Cardiac septum (tissue), 1 donor: ENCODE results near the gene FAM83G. TPM values are rescaled to one million over a fixed set of nuclear protein-coding genes. Genes with fewer than 3 reads are reported as not detected.
"Not testable (repeated sequence)": the region's sequence is repeated elsewhere in the genome, so short reads cannot be mapped to it uniquely, and the experiment has no call there.

Source experiments
- DNase-seq: peaks from one replicate; pipeline ENCODE4 v3.0.0-alpha.2; 2020; ENCODE audit warnings: low spot score
- intact Hi-C: fragments of 100-400 bp; cut with DNase I; formaldehyde crosslinking; loops from one replicate; pipeline ENCODE4 v1.14.0; 2022
- total RNA-seq: library from RNA; stranded (reverse); fragmentation: NEBNext Ultra II Directional; extraction: Animal tissue kit (Norgen Biotek cat#: 25700); gene quantifications from one replicate; pipeline ENCODE4 v1.2.1, GENCODE V29; 2021
- donor health status: DM: no; HTN: no; CAD: no.

FAM83G gene
- total RNA-seq, 1 donor from 2014 or later = 2.5 TPM

GRCh38 chr17:18960241-18960665 is 44.3 kb downstream of the FAM83G start:
- intact Hi-C loops = no loop called here
- DNase-seq = no peak

- intact Hi-C loops = no loop called here
Observed at GRCh38 chr17:18959845-18960240, 44.7 kb downstream of the FAM83G start.

GRCh38 chr17:18959071-18959844 is 45.3 kb downstream of the FAM83G start:
- no peak for DNase-seq

More at GRCh38 chr17:18959845-18960240, 44.7 kb downstream of the FAM83G start:
- DNase-seq = no peak

GRCh38 chr17:18958611-18959010 is 46.0 kb downstream of the FAM83G start:
- intact Hi-C loops = no loop called here
- no peak for DNase-seq

More at GRCh38 chr17:18959071-18959844, 45.3 kb downstream of the FAM83G start:
- intact Hi-C loops = no loop called here

- intact Hi-C loops = no loop called here
- no peak for DNase-seq
Observed at GRCh38 chr17:18957831-18958230, 46.7 kb downstream of the FAM83G start.

GRCh38 chr17:18956581-18956980 is 48.0 kb downstream of the FAM83G start:
- no peak for DNase-seq
- intact Hi-C loops = no loop called here

- DNase-seq, intact Hi-C loops: not testable (repeated sequence)
Observed at GRCh38 chr17:18956021-18956420, 48.5 kb downstream of the FAM83G start.

- intact Hi-C loops = no loop called here
Observed at GRCh38 chr17:18955009-18955408, 49.6 kb downstream of the FAM83G start.

GRCh38 chr17:18954321-18954720 is 50.2 kb downstream of the FAM83G start:
- DNase-seq = no peak
- intact Hi-C loops = no loop called here

More at GRCh38 chr17:18955009-18955408, 49.6 kb downstream of the FAM83G start:
- DNase-seq = no peak

GRCh38 chr17:18953231-18953728 is 51.3 kb downstream of the FAM83G start:
- intact Hi-C loops = no loop called here
- DNase-seq = no peak

- no peak for DNase-seq
- intact Hi-C loops = no loop called here
Observed at GRCh38 chr17:18951941-18952842, 52.4 kb downstream of the FAM83G start, which contains the start of gene SLC5A10. SLC5A10 (plus strand) TSS chr17:18952165; CDS start chr17:18952206, 41 bp downstream.

- DNase-seq = no peak
- intact Hi-C loops = no loop called here
Observed at GRCh38 chr17:18950944-18951905, 53.3 kb downstream of the FAM83G start.

- intact Hi-C loops = no loop called here
Observed at GRCh38 chr17:18950346-18950745, 54.2 kb downstream of the FAM83G start.

GRCh38 chr17:18949566-18949965 is 55.0 kb downstream of the FAM83G start:
- DNase-seq = no peak
- intact Hi-C loops = no loop called here

More at GRCh38 chr17:18950346-18950745, 54.2 kb downstream of the FAM83G start:
- no peak for DNase-seq

GRCh38 chr17:18948476-18949006 is 56.0 kb downstream of the FAM83G start:
- intact Hi-C loops = no loop called here

GRCh38 chr17:18947866-18948265 is 56.7 kb downstream of the FAM83G start:
- intact Hi-C loops = no loop called here
- no peak for DNase-seq

More at GRCh38 chr17:18948476-18949006, 56.0 kb downstream of the FAM83G start:
- no peak for DNase-seq

- DNase-seq = no peak
- intact Hi-C loops = no loop called here
Observed at GRCh38 chr17:18946536-18946935, 58.0 kb downstream of the FAM83G start.

GRCh38 chr17:18944646-18945045 is 59.9 kb downstream of the FAM83G start:
- DNase-seq = no peak
- intact Hi-C loops = no loop called here

- intact Hi-C loops = no loop called here
- DNase-seq = no peak
Observed at GRCh38 chr17:18938692-18939023, 65.9 kb downstream of the FAM83G start.
